Measurements from ENCODE around the gene MIPOL1. TPM values are rescaled to one million over a fixed set of nuclear protein-coding genes. Genes with fewer than 3 reads are reported as not detected.

Gene MIPOL1
- total RNA-seq, 4 donors from 2014 or later = 5.4 to 17.2 (median 9.4) TPM

DNA sequence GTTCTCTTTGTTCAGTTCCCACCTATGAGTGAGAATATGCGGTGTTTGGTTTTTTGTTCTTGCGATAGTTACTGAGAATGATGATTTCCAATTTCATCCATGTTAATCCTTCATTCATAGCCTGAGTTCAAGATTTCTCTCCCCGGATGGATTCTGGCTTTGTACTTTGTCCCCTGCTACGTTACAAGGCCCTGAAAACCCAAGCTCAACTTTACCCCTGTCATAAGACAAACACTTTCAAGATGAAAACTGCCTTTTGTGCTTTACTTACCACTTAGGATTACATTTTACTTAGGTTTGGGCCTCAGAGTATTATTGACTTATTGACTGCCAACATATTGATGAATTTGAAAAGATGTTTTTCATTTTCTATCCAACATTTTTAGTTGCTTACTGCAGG lies 361.0 kb downstream of the MIPOL1 start:
- TF ChIP-seq, protein P1, sequence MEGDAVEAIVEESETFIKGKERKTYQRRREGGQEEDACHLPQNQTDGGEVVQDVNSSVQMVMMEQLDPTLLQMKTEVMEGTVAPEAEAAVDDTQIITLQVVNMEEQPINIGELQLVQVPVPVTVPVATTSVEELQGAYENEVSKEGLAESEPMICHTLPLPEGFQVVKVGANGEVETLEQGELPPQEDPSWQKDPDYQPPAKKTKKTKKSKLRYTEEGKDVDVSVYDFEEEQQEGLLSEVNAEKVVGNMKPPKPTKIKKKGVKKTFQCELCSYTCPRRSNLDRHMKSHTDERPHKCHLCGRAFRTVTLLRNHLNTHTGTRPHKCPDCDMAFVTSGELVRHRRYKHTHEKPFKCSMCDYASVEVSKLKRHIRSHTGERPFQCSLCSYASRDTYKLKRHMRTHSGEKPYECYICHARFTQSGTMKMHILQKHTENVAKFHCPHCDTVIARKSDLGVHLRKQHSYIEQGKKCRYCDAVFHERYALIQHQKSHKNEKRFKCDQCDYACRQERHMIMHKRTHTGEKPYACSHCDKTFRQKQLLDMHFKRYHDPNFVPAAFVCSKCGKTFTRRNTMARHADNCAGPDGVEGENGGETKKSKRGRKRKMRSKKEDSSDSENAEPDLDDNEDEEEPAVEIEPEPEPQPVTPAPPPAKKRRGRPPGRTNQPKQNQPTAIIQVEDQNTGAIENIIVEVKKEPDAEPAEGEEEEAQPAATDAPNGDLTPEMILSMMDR (IDR thresholded peaks at IDR 0.05) = no peak
- no peak for ATAC-seq (ENCODE audit: low FRiP score)
- DNase-seq (ENCODE audit: low spot score) = no peak

- TF ChIP-seq, protein P1 (IDR thresholded peaks at IDR 0.05) = no peak
- DNase-seq (ENCODE audit: low spot score) = no peak
- no peak for ATAC-seq (ENCODE audit: low FRiP score)
Observed at GRCh38 chr14:37559386-37559785, 361.6 kb downstream of the MIPOL1 start.

DNA sequence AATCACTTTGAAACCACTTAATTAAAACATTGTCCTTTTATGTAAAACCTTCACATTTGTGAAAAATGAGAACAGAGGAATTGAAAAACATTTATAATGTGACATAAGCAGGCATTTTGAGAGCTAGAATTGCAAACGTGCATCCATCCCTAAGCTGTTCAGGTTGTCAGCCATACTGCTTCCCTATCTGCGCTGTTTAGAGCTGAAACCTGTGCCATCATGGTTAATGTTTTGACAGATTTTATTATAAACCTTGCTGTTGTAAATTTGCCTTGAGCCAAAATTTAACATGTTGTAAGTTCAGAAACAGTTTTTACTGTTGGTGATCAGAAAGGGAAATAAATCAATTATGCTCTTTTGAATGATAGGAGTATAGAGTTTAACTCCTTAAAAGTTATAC lies 365.5 kb downstream of the MIPOL1 start:
- ATAC-seq (ENCODE audit: low FRiP score) = no peak
- DNase-seq (ENCODE audit: low spot score) = no peak
- TF ChIP-seq, protein P1 (IDR thresholded peaks at IDR 0.05) = no peak

- no peak for DNase-seq (ENCODE audit: low spot score)
- ATAC-seq (ENCODE audit: low FRiP score) = no peak
- TF ChIP-seq, protein P1 (IDR thresholded peaks at IDR 0.05) = no peak
Observed at GRCh38 chr14:37565550-37565949, 367.8 kb downstream of the MIPOL1 start.

DNA sequence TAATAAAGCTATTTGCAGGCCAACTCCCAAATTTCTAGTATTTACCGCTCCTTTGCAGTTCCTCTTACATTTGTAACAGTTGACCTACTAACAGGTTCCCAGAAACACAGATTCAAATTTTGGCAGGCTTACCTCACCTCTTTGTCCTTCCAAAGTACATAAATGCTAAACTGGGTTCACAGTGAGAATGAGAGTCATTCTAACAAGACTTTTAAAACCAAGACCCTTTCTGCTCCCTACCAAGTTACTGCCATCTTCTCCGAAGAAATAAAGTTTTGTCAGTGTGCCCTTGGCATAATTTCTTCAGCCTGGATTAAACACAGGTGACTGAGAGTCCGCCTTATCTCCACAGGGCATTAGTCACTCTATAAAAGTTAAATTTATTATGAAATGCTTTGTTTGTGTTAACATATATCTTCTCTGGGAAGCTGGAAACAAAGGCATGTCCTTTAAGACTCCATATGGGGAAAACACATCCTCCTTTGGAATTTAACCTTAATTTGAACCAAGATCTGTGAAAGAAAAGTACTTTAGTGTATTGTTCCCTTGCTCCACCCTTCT lies 369.2 kb downstream of the MIPOL1 start:
- ATAC-seq (ENCODE audit: low FRiP score) (no peak), DNase-seq (ENCODE audit: low spot score) (no peak)
- TF ChIP-seq, protein P1 (IDR thresholded peaks at IDR 0.05) = no peak

- no peak for ATAC-seq (ENCODE audit: low FRiP score)
- TF ChIP-seq, protein P1 (IDR thresholded peaks at IDR 0.05) = no peak
- no peak for DNase-seq (ENCODE audit: low spot score)
Observed at GRCh38 chr14:37569729-37570128, 372.0 kb downstream of the MIPOL1 start.

DNA sequence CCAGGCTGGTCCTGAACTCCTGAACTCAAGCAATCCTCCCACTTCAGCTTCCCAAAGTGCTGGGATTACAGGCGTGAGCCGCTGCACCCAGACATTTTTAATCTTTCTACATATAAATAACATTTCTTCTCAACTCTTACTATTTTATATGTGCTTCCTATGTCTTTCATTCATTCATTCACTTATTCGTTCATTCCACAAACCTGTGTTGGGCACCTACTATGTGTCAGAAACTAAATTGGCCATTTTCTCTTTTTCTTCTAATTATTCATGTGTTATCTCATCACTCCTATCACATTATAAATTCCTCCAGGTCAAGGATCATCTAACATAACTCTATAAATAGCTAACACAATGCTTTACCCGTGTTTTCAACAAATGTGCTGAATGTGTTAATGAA lies 373.7 kb downstream of the MIPOL1 start:
- TF ChIP-seq, protein P1 (IDR thresholded peaks at IDR 0.05) = no peak
- DNase-seq (ENCODE audit: low spot score) (no peak), ATAC-seq (ENCODE audit: low FRiP score) (no peak)

Measured in omental fat pad (tissue), 4 donors.